Natural killer cell (primary cell): ENCODE data around the gene TDP1. TPM values are rescaled to one million over a fixed set of nuclear protein-coding genes. Genes with fewer than 3 reads are reported as not detected.
A peak's percentile ranks its signal among the peaks of the same experiment; 100 is the strongest.

Experiments used
- ATAC-seq, 3 donors: fragments of 150-1000 bp in 2 of 3; fragments of 200-7000 bp in 1 of 3; cut with Tn5 transposase; 1 replicate in 1 of 3; 2 replicates in 2 of 3; pipeline ENCODE4 v1.10.0; 2021; ENCODE audit warnings: mild to moderate bottlenecking in 2 of 3, moderate library complexity in 2 of 3
- DNase-seq, 2 donors: peaks; one replicate each; pipeline versions ENCODE4 v3.0.0 to v3.0.0-alpha.2; 2013 to 2021; ENCODE audit warnings: mixed read lengths in 1 of 2
- H3K27ac ChIP-seq: one replicate; pipeline ENCODE4 v1.5.1; 2013; ENCODE audit warnings: mild to moderate bottlenecking, low read length
- H3K27me3 ChIP-seq: one replicate; pipeline ENCODE4 v1.6.1; 2013; ENCODE audit warnings: low read length; ENCODE audit not compliant: control insufficient read depth, insufficient read depth
- H3K36me3 ChIP-seq: one replicate; pipeline ENCODE4 v1.6.1; 2013; ENCODE audit warnings: low read length; ENCODE audit not compliant: control insufficient read depth, insufficient read depth
- H3K4me1 ChIP-seq: one replicate; pipeline ENCODE4 v1.6.1; 2013; ENCODE audit warnings: low read length; ENCODE audit not compliant: control insufficient read depth, insufficient read depth
- H3K4me3 ChIP-seq: one replicate; pipeline ENCODE4 v1.5.1; 2013; ENCODE audit warnings: low read length
- H3K9me3 ChIP-seq: one replicate; pipeline ENCODE4 v1.6.1; 2013; ENCODE audit warnings: low read length; ENCODE audit not compliant: control insufficient read depth, insufficient read depth
- H3K27ac Mint-ChIP-seq, 2 donors: one replicate each; pipeline ENCODE4 v1.8.0; 2022; ENCODE audit warnings: mild to moderate bottlenecking in 2 of 2, mixed read lengths in 2 of 2, moderate library complexity in 1 of 2
- H3K27me3 Mint-ChIP-seq, 2 donors: one replicate each; pipeline ENCODE4 v1.8.0; 2022; ENCODE audit warnings: low read depth in 2 of 2, mixed read lengths in 2 of 2
- H3K36me3 Mint-ChIP-seq: one replicate; pipeline ENCODE4 v1.8.0; 2022; ENCODE audit warnings: mixed read lengths
- H3K4me1 Mint-ChIP-seq, 2 donors: one replicate each; pipeline ENCODE4 v1.8.0; 2022; ENCODE audit warnings: mixed read lengths in 2 of 2
- H3K4me3 Mint-ChIP-seq: one replicate; pipeline ENCODE4 v1.8.0; 2022; ENCODE audit warnings: mild to moderate bottlenecking, moderate library complexity, mixed read lengths
- H3K9me3 Mint-ChIP-seq, 2 donors: one replicate each; pipeline ENCODE4 v1.8.0; 2022; ENCODE audit warnings: mixed read lengths in 2 of 2
- WGBS: methylation state at CpG from one replicate; pipeline ENCODE4 v1.1.7; 2013; ENCODE audit warnings: missing lambda C conversion rate; ENCODE audit not compliant: insufficient coverage; 5-methylcytosine and 5-hydroxymethylcytosine counted together
- intact Hi-C: fragments of 100-400 bp; cut with micrococcal nuclease; formaldehyde crosslinking; loops from one replicate; pipeline ENCODE4 v1.14.2; 2022
- total RNA-seq, 4 donors: library from RNA; stranded (reverse); fragments of 120-200 nt in 1 of 4; gene quantifications; one replicate each; pipeline versions ENCODE4 v1.2.3 to v1.2.4, GENCODE V29; 2013 to 2022
- TF ChIP-seq, protein P1 (sequence below): fragments of 200-600 bp; IDR thresholded peaks from one replicate; pipeline ENCODE4 v1.8.0; 2022; ENCODE audit warnings: antibody characterized with exemption

Gene TDP1
- total RNA-seq, 3 donors from 2014 or later (not counting 1 experiment from before 2014, with no cell fraction given): 41.8 to 59.6 (median 54.3) TPM

DNA sequence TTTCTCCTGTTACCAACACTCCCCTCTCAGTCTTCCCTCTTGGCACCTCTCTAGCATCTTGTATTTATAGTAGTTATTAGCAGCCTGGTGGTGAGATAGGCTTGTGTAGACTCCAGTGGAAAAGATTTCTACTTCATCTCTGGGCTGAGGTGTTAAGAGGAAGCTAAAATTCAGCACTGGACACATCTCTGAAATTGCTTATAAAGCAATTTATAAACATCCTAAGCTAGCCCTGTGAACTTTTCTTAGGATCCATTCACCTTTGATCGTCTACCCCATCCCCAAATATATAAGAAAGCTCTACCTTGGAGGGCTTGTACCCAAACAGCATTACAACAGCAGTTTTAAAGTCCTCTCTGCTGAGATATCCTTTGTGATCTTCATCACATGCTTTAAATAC lies 2.1 kb upstream of the TDP1 start:
- no peak overlapping the region for H3K27ac ChIP-seq
- no peaks in the 10 kb centered on the region for H3K9me3 Mint-ChIP-seq

GRCh38 chr14:89954070-89955021 lies 1.4 kb upstream of the TDP1 start, which contains the start of gene EFCAB11:
Gene EFCAB11, minus strand, starts transcription at chr14:89954730. Its CDS starts 70 bp downstream, at chr14:89954660.
- peak within 1 kb of the TSS; percentile 99 for H3K4me3 Mint-ChIP-seq

More for the DNA sequence above, 2.1 kb upstream of the TDP1 start:
- Histone ChIP-seq H3K4me1 (peaks cover 24% of the 10 kb centered on the region), H3K27me3 (no peaks in the 10 kb centered on the region), H3K36me3 (peaks cover 8% of the 10 kb centered on the region), H3K9me3 (no peaks in the 10 kb centered on the region), H3K4me3 (no peak overlapping the region)
- H3K4me1 Mint-ChIP-seq: peaks cover 40 to 46% of the 10 kb centered on the region in 2 donors
- TF ChIP-seq, protein P1, sequence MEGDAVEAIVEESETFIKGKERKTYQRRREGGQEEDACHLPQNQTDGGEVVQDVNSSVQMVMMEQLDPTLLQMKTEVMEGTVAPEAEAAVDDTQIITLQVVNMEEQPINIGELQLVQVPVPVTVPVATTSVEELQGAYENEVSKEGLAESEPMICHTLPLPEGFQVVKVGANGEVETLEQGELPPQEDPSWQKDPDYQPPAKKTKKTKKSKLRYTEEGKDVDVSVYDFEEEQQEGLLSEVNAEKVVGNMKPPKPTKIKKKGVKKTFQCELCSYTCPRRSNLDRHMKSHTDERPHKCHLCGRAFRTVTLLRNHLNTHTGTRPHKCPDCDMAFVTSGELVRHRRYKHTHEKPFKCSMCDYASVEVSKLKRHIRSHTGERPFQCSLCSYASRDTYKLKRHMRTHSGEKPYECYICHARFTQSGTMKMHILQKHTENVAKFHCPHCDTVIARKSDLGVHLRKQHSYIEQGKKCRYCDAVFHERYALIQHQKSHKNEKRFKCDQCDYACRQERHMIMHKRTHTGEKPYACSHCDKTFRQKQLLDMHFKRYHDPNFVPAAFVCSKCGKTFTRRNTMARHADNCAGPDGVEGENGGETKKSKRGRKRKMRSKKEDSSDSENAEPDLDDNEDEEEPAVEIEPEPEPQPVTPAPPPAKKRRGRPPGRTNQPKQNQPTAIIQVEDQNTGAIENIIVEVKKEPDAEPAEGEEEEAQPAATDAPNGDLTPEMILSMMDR: no peak
- WGBS: 61% methylated on average over 1 of the region's 1 CpG
- peak overlapping the region; percentile 99 for H3K4me3 Mint-ChIP-seq
- no peak for ATAC-seq
- no peak for DNase-seq
- peak overlapping the region; percentile 97 for H3K27ac Mint-ChIP-seq
- H3K27me3 Mint-ChIP-seq: no peaks in the 10 kb centered on the region
- intact Hi-C loops: loop anchor here (1.0 to 10.0 kb wide), 5 partner anchors 303 to 1959 kb away; partner anchors contain the start of genes FOXN3, GALC, PSMC1 and RPS6KA5
- no peaks in the 10 kb centered on the region for H3K36me3 Mint-ChIP-seq

GRCh38 chr14:89955022-89955744 lies 544 bp upstream of the TDP1 start:
- ATAC-seq: peak in 2 of 3 donors; percentile 1 to 4
- H3K9me3 ChIP-seq: no peaks in the 10 kb centered on the region
- H3K4me1 Mint-ChIP-seq: peaks cover 45 to 50% of the 10 kb centered on the region in 2 donors
- intact Hi-C loops: loop anchor here (2.0 to 10.0 kb wide), 8 partner anchors 233 to 1960 kb away; partner anchors contain the start of genes CALM1, FOXN3, GALC and RPS6KA5
- peaks cover 8% of the 10 kb centered on the region for H3K36me3 ChIP-seq
- H3K4me3 ChIP-seq: peak overlapping the region; percentile 59
- peak overlapping the region; percentile 98 for H3K27ac ChIP-seq
- TF ChIP-seq, protein P1: no peak
- no peaks in the 10 kb centered on the region for H3K27me3 Mint-ChIP-seq
- peak overlapping the region; percentile 97 for H3K27ac Mint-ChIP-seq
- H3K4me1 ChIP-seq: peaks cover 24% of the 10 kb centered on the region
- 7% methylated on average over 18 of the region's 20 CpGs for WGBS
- no peaks in the 10 kb centered on the region for H3K9me3 Mint-ChIP-seq
- no peak for DNase-seq
- no peaks in the 10 kb centered on the region for H3K27me3 ChIP-seq
- H3K36me3 Mint-ChIP-seq: no peaks in the 10 kb centered on the region
- peak overlapping the region; percentile 99 for H3K4me3 Mint-ChIP-seq

More at GRCh38 chr14:89954070-89955021, 1.4 kb upstream of the TDP1 start, which contains the start of gene EFCAB11:
- Mint-ChIP-seq H3K4me1 (peaks cover 40 to 46% of the 10 kb centered on the region in 2 donors), H3K27ac (peak within 1 kb of the TSS; percentile 97), H3K27me3 (no peaks in the 10 kb centered on the region), H3K9me3 (no peaks in the 10 kb centered on the region), H3K36me3 (no peaks in the 10 kb centered on the region)
- Histone ChIP-seq H3K36me3 (peaks cover 8% of the 10 kb centered on the region), H3K9me3 (no peaks in the 10 kb centered on the region), H3K4me3 (peak within 1 kb of the TSS; percentile 59), H3K27ac (peak within 1 kb of the TSS; percentile 98), H3K4me1 (peaks cover 24% of the 10 kb centered on the region), H3K27me3 (no peaks in the 10 kb centered on the region)
- DNase-seq (peak; percentile 93 to 98), ATAC-seq (peak; percentile 77 to 92 (median 78))
- TF ChIP-seq, protein P1: no peak
- intact Hi-C loops: loop anchor here (1.0 to 10.0 kb wide), 9 partner anchors 232 to 1960 kb away; partner anchors contain the start of genes CALM1, FOXN3, GALC and PSMC1
- 3% methylated on average over 41 of the region's 44 CpGs for WGBS
